Karpas-422 (cell line): Measurements from ENCODE around the gene EVI5L. TPM values are rescaled to one million over a fixed set of nuclear protein-coding genes. Genes with fewer than 3 reads are reported as not detected.

Experiments used
- DNase-seq: peaks from one replicate; pipeline ENCODE4 v3.0.0-alpha.2; 2015
- H2AFZ ChIP-seq: fragments of 200-600 bp; sonication (generic); 2 replicates; pipeline ENCODE4 v1.6.1; 2014; ENCODE audit warnings: antibody characterized with exemption, low read length, mixed read lengths
- H3K27ac ChIP-seq: fragments of 200-600 bp; sonication (generic); 2 replicates; pipeline ENCODE4 v1.5.1; 2014; ENCODE audit warnings: mild to moderate bottlenecking, low read length, moderate library complexity
- H3K27me3 ChIP-seq: fragments of 200-600 bp; sonication (generic); 2 replicates; pipeline ENCODE4 v1.6.1; 2014; ENCODE audit warnings: low read length, mixed read lengths
- H3K36me3 ChIP-seq: fragments of 200-600 bp; sonication (generic); 2 replicates; pipeline ENCODE4 v1.6.1; 2014; ENCODE audit warnings: low read length, mixed read lengths; ENCODE audit not compliant: insufficient read depth
- H3K4me1 ChIP-seq: fragments of 200-600 bp; sonication (generic); 2 replicates; pipeline ENCODE4 v1.6.1; 2014; ENCODE audit warnings: mild to moderate bottlenecking, low read length, mixed read lengths
- H3K4me2 ChIP-seq: fragments of 200-600 bp; sonication (generic); 2 replicates; pipeline ENCODE4 v1.6.1; 2014; ENCODE audit warnings: low read length, low read depth, mild to moderate bottlenecking; ENCODE audit not compliant: poor library complexity, severe bottlenecking
- H3K4me3 ChIP-seq: fragments of 200-600 bp; sonication (generic); 2 replicates; pipeline ENCODE4 v1.5.1; 2014; ENCODE audit warnings: mild to moderate bottlenecking, antibody characterized with exemption, low read length, mixed read lengths
- H3K79me2 ChIP-seq: fragments of 200-600 bp; sonication (generic); 2 replicates; pipeline ENCODE4 v1.6.1; 2014; ENCODE audit warnings: mild to moderate bottlenecking, low read length, mixed read lengths
- H3K9ac ChIP-seq: fragments of 200-600 bp; sonication (generic); 2 replicates; pipeline ENCODE4 v1.6.0; 2014; ENCODE audit warnings: low read length
- H3K9me2 ChIP-seq: fragments of 200-600 bp; sonication (generic), shearing (Covaris generic); replicated peaks from 2 replicates; pipeline ENCODE4 v1.6.0; 2014; ENCODE audit warnings: mild to moderate bottlenecking, low read length, moderate library complexity; ENCODE audit not compliant: insufficient read depth
- H3K9me3 ChIP-seq: fragments of 300-700, 200-600 bp; sonication (generic); 2 replicates; pipeline ENCODE4 v1.6.1; 2014; ENCODE audit warnings: low read length, mixed read lengths
- H4K20me1 ChIP-seq: fragments of 200-600 bp; sonication (generic); 2 replicates; pipeline ENCODE4 v1.6.1; 2014; ENCODE audit warnings: mild to moderate bottlenecking, antibody characterized with exemption, low read length, low read depth; ENCODE audit not compliant: insufficient read depth
- total RNA-seq: library from RNA; depleted of rRNA; stranded (reverse); fragments of >200 nt; shearing (Covaris generic); gene quantifications from 2 replicates; pipeline ENCODE4 v1.2.3, GENCODE V29; 2014; ENCODE audit warnings: low replicate concordance

Gene EVI5L
- total RNA-seq, 1 experiment from 2014 or later: 6.0 TPM

GRCh38 chr19:7832781-7833180 is 2.8 kb downstream of the EVI5L start:
- peaks cover 6% of the 10 kb centered on the region for H3K4me1 ChIP-seq
- H4K20me1 ChIP-seq: peaks cover 7% of the 10 kb centered on the region; the same call in 1 of the 2 replicates
- no peak overlapping the region for H2AFZ ChIP-seq
- H3K79me2 ChIP-seq: no peaks in the 10 kb centered on the region
- H3K9ac ChIP-seq: no peak overlapping the region
- H3K27ac ChIP-seq: no peak overlapping the region
- no peaks in the 10 kb centered on the region for H3K9me3 ChIP-seq
- H3K9me2 ChIP-seq: no peaks in the 10 kb centered on the region
- H3K4me3 ChIP-seq: no peak overlapping the region
- H3K36me3 ChIP-seq: no peaks in the 10 kb centered on the region
- H3K27me3 ChIP-seq: no peaks in the 10 kb centered on the region
- no peak for DNase-seq
- H3K4me2 ChIP-seq: no peak overlapping the region

DNA sequence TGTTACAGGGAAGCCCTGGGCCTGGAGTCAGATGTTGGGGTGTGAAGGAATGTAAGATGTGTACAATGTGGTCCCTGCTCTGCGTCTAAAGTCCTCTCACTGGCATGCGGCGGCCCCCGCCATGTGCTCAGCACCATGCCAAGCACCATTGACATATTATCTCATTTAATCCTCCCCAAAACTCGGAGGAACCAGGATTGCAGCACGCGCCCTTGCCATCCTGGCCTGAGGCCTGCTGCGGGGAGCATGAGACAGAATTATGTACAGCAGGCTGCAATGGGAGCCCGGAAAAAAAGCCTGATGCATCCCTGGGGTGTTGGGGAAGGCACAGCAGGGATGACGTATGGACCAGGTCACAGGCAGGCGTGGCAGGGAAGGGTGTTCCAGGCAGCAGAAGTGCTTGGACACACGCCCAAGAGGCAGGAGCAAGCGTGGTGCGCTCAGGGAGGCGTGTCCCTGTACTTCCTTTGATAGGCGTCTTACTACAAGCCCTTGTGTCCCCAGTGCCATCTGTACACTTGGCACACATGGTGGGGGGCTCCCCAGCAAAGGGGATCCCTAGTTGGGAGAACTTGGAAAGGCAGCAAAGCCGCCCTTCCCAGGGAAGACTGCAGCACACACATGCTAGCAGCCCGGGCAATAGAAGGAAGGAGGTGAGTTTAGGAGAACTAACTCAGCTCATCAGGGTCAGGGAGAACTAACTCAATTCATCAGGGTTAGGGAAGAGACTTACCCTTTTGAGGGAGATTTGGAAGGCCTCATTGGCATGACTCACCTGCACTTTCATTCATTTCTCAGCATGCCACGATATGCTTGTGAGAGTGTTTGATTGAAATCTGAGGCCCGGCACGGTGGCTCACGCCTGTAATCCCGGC is 3.4 kb downstream of the EVI5L start:
- Histone ChIP-seq H3K36me3 (no peaks in the 10 kb centered on the region), H3K9me3 (no peaks in the 10 kb centered on the region), H3K27ac (no peak overlapping the region), H3K4me3 (no peak overlapping the region), H2AFZ (no peak overlapping the region), H3K9ac (no peak overlapping the region), H3K4me2 (no peak overlapping the region), H3K79me2 (no peaks in the 10 kb centered on the region), H3K4me1 (peaks cover 6% of the 10 kb centered on the region), H4K20me1 (peaks cover 7% of the 10 kb centered on the region; the same call in 1 of the 2 replicates), H3K27me3 (no peaks in the 10 kb centered on the region), H3K9me2 (no peaks in the 10 kb centered on the region)
- no peak for DNase-seq

DNA sequence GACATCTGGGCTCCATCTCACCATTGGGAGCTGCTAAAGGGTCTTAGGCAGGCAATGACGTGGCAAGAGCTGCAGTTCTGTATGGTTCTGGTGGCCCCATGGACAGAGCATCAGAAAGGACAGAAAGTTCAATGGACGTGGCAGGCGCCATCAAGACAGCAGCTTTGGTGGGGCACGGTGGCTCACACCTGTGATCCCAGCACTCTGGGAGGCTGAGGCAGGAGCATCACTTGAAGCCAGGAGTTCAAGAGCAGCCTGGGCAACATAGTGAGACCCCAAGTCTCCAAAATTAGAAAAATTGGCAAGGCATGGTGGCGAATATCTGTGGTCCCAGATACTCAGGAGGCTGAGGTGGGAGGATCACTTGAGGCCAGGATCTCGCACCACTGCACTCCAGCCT is 9.5 kb downstream of the EVI5L start:
- Histone ChIP-seq H3K4me3 (no peak overlapping the region), H3K27ac (no peak overlapping the region), H3K4me2 (no peak overlapping the region), H4K20me1 (no peaks in the 10 kb centered on the region), H3K9ac (no peak overlapping the region), H3K79me2 (no peaks in the 10 kb centered on the region), H3K36me3 (no peaks in the 10 kb centered on the region), H3K27me3 (no peaks in the 10 kb centered on the region), H3K9me2 (no peaks in the 10 kb centered on the region), H3K9me3 (peaks cover 3% of the 10 kb centered on the region; the same call in 1 of the 2 replicates), H3K4me1 (no peaks in the 10 kb centered on the region), H2AFZ (no peak overlapping the region)
- DNase-seq: no peak

- Histone ChIP-seq H3K27me3 (no peaks in the 10 kb centered on the region), H3K27ac (no peak overlapping the region), H3K4me1 (no peaks in the 10 kb centered on the region), H3K4me3 (no peak overlapping the region), H3K9me2 (no peaks in the 10 kb centered on the region), H3K4me2 (no peak overlapping the region), H4K20me1 (no peaks in the 10 kb centered on the region), H3K9ac (no peak overlapping the region), H3K79me2 (no peaks in the 10 kb centered on the region), H2AFZ (no peak overlapping the region), H3K36me3 (no peaks in the 10 kb centered on the region), H3K9me3 (peaks cover 3% of the 10 kb centered on the region; the same call in 1 of the 2 replicates)
- no peak for DNase-seq
Measured at GRCh38 chr19:7840629-7841028, 10.6 kb downstream of the EVI5L start.

DNA sequence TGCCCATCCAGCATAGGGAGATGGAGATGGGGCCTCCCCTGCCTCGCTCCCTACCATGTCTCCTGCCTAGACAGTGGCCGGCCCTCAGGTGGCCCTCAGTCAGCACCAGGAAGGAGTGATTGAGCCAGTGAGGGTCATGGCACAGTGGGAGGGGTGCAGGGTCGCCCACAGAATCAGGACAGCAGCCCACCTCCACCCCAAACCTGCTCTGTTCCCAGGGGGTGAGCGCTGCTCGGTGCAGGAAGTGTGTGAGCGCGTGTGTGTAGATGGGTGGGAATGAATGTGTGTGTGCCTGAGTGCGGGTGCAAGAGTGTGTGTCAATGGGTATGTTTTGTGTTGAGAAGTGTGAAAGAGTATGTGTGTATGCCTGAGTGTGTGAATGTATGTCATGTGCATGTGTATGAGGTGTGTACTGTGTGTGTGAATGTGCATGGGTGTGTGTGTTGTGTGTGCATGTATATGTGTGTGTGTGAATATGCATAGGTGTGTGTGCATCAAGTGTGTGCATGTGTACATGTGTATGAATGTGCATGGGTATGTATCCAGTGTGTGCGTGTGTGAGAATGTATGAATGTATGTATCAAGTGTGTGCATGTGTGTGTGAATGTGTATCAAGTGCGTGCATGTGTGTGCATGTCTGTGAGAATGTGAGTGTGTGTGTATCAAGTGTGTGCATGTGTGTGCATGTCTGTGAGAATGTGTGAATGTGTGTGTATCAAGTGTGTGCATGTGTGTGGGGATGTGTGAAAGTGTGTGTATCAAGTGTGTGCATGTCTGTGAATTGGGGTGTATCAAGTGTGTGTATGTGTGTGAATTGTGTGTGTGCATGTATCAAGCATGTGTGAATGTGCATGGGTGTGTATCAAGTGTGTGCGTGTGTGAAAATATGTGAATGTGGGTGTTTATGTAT is 12.0 kb downstream of the EVI5L start:
- peaks cover 3% of the 10 kb centered on the region; the same call in 1 of the 2 replicates for H3K9me3 ChIP-seq
- H3K36me3 ChIP-seq: no peaks in the 10 kb centered on the region
- no peak for DNase-seq
- no peak overlapping the region for H3K4me3 ChIP-seq
- H2AFZ ChIP-seq: no peak overlapping the region
- no peak overlapping the region for H3K9ac ChIP-seq
- H3K27me3 ChIP-seq: no peaks in the 10 kb centered on the region
- no peak overlapping the region for H3K27ac ChIP-seq
- H3K4me2 ChIP-seq: no peak overlapping the region
- no peaks in the 10 kb centered on the region for H3K9me2 ChIP-seq
- no peaks in the 10 kb centered on the region for H3K4me1 ChIP-seq
- no peaks in the 10 kb centered on the region for H4K20me1 ChIP-seq
- no peaks in the 10 kb centered on the region for H3K79me2 ChIP-seq

- DNase-seq: no peak
- no peaks in the 10 kb centered on the region for H3K79me2 ChIP-seq
- H4K20me1 ChIP-seq: no peaks in the 10 kb centered on the region
- peaks cover 3% of the 10 kb centered on the region; the same call in 1 of the 2 replicates for H3K9me3 ChIP-seq
- no peaks in the 10 kb centered on the region for H3K9me2 ChIP-seq
- no peak overlapping the region for H3K4me2 ChIP-seq
- no peak overlapping the region for H3K4me3 ChIP-seq
- no peak overlapping the region for H3K27ac ChIP-seq
- H3K27me3 ChIP-seq: no peaks in the 10 kb centered on the region
- no peak overlapping the region for H3K9ac ChIP-seq
- no peaks in the 10 kb centered on the region for H3K36me3 ChIP-seq
- no peaks in the 10 kb centered on the region for H3K4me1 ChIP-seq
- no peak overlapping the region for H2AFZ ChIP-seq
Measured at GRCh38 chr19:7842661-7843294, 12.8 kb downstream of the EVI5L start.

- Histone ChIP-seq H3K27ac (no peak overlapping the region), H2AFZ (no peak overlapping the region), H3K4me2 (no peak overlapping the region), H3K9me2 (no peaks in the 10 kb centered on the region), H3K4me1 (no peaks in the 10 kb centered on the region), H4K20me1 (no peaks in the 10 kb centered on the region), H3K36me3 (no peaks in the 10 kb centered on the region), H3K9me3 (peaks cover 3% of the 10 kb centered on the region; the same call in 1 of the 2 replicates), H3K9ac (no peak overlapping the region), H3K27me3 (no peaks in the 10 kb centered on the region), H3K4me3 (no peak overlapping the region), H3K79me2 (no peaks in the 10 kb centered on the region)
- no peak for DNase-seq
Measured at GRCh38 chr19:7843521-7843920, 13.5 kb downstream of the EVI5L start.
